Activated T-cell treated with anti-CD3 and anti-CD28 coated beads, Interleukin-2, amount 50 U/mL, for 24 hours (primary cell): ENCODE measurements around the gene PNMA5.
"Not testable (repeated sequence)": the region's sequence is repeated elsewhere in the genome, so short reads cannot be mapped to it uniquely, and the experiment has no call there.

Source experiments
- DNase-seq: peaks from one replicate; pipeline ENCODE4 v3.0.0-alpha.2; 2020
- H3K27ac Mint-ChIP-seq: 2 replicates; pipeline ENCODE4 v1.8.0; 2020; ENCODE audit warnings: mild to moderate bottlenecking, mixed read lengths
- H3K27me3 Mint-ChIP-seq: 2 replicates; pipeline ENCODE4 v1.8.0; 2020; ENCODE audit warnings: mixed read lengths
- H3K36me3 Mint-ChIP-seq: 2 replicates; pipeline ENCODE4 v1.8.0; 2020; ENCODE audit warnings: low read depth, mixed read lengths
- H3K4me1 Mint-ChIP-seq: 2 replicates; pipeline ENCODE4 v1.8.0; 2020; ENCODE audit warnings: low read depth, mixed read lengths
- H3K4me3 Mint-ChIP-seq: 2 replicates; pipeline ENCODE4 v1.8.0; 2020; ENCODE audit warnings: mild to moderate bottlenecking, moderate library complexity, mixed read lengths
- H3K9me3 Mint-ChIP-seq: 2 replicates; pipeline ENCODE4 v1.8.0; 2020; ENCODE audit warnings: mixed read lengths

Gene PNMA5

DNA sequence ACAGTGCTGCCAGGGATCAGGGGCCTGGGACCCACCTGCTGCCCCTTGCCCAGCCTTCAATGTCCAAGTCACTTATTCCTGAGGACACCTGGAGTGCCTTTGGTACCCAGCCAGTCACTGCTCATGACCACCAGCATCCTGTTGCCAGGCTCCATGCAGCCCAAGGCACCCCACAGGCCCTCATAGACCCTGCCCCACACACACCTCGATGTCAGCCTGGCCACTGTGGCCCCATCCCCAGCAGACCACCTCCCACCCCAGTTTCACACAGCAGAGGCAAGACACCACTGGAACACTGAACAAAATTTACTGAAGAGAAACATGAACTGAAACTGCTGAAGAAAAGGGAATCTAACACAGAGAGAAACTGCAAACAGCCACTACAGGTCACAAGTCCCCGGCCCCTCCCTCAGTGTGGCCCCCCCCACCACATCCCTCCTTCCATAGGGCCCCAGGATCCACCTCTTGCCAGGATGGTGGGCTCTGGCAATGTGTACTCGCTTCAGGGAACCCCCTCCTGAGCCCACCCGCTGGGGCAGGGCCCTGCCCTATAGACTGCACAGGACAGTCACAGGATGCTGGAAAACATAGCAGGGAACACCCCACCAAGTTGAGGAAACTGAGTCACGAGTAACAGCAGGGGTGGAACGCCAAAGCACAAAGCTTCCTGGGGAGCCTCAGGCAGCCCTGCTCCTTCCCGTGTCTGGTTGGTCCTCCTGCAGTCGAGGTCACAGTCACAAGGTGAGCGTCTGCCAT is 5.2 kb downstream of the PNMA5 start:
- H3K36me3 Mint-ChIP-seq: no peaks in the 10 kb centered on the region
- H3K27me3 Mint-ChIP-seq: peaks cover 21% of the 10 kb centered on the region
- H3K27ac Mint-ChIP-seq: peak overlapping the region; percentile 73
- H3K4me3 Mint-ChIP-seq: peak overlapping the region; percentile 25
- peaks cover 3% of the 10 kb centered on the region for H3K4me1 Mint-ChIP-seq
- H3K9me3 Mint-ChIP-seq: no peaks in the 10 kb centered on the region
- DNase-seq: no peak

- no peaks in the 10 kb centered on the region for H3K9me3 Mint-ChIP-seq
- no peak for DNase-seq
- H3K4me3 Mint-ChIP-seq: no peak overlapping the region
- peaks cover 3% of the 10 kb centered on the region for H3K4me1 Mint-ChIP-seq
- peaks cover 21% of the 10 kb centered on the region for H3K27me3 Mint-ChIP-seq
- no peak overlapping the region for H3K27ac Mint-ChIP-seq
- H3K36me3 Mint-ChIP-seq: no peaks in the 10 kb centered on the region
These were observed 6.1 kb downstream of the PNMA5 start for GRCh38 chrX:152987801-152988200.

GRCh38 chrX:152987156-152987555 is 6.8 kb downstream of the PNMA5 start:
- H3K9me3 Mint-ChIP-seq, H3K4me3 Mint-ChIP-seq, H3K4me1 Mint-ChIP-seq, H3K27ac Mint-ChIP-seq, DNase-seq, H3K36me3 Mint-ChIP-seq: not testable (repeated sequence)
- peaks cover 23% of the 10 kb centered on the region for H3K27me3 Mint-ChIP-seq

DNA sequence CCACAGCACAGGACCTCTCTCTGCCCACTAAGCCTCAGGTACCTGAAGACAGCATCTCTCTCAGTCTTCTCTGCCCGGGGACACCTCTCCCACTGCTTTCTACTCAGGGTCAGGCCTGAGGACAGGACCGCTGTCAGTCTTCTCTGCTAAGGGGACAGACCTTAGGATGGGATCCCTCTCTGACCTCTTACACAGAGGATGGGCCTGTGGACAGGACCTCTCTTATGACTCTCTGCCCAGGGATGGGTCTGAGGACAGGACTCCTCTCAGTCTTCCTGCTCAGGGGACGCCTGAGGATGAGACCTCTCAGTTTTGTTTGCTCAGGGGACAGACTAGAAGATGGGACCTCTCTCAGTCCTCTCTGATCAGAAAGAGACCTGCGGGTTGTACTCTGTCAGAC is 8.5 kb downstream of the PNMA5 start:
- H3K4me1 Mint-ChIP-seq, H3K4me3 Mint-ChIP-seq, H3K27ac Mint-ChIP-seq, H3K36me3 Mint-ChIP-seq, DNase-seq, H3K9me3 Mint-ChIP-seq: not testable (repeated sequence)
- H3K27me3 Mint-ChIP-seq: peaks cover 16% of the 10 kb centered on the region

- DNase-seq: no peak
- Mint-ChIP-seq H3K36me3 (no peaks in the 10 kb centered on the region), H3K4me1 (no peaks in the 10 kb centered on the region), H3K9me3 (no peaks in the 10 kb centered on the region), H3K27me3 (peaks cover 2% of the 10 kb centered on the region), H3K27ac (no peak overlapping the region), H3K4me3 (no peak overlapping the region)
These were observed 25.7 kb downstream of the PNMA5 start for GRCh38 chrX:152968193-152968592.

- no peak for DNase-seq
- peaks cover 14% of the 10 kb centered on the region for H3K4me1 Mint-ChIP-seq
- H3K9me3 Mint-ChIP-seq: no peaks in the 10 kb centered on the region
- no peaks in the 10 kb centered on the region for H3K36me3 Mint-ChIP-seq
- no peak overlapping the region for H3K4me3 Mint-ChIP-seq
- no peak overlapping the region for H3K27ac Mint-ChIP-seq
- H3K27me3 Mint-ChIP-seq: peaks cover 13% of the 10 kb centered on the region
These were observed 33.8 kb downstream of the PNMA5 start for GRCh38 chrX:152960115-152960514.

DNA sequence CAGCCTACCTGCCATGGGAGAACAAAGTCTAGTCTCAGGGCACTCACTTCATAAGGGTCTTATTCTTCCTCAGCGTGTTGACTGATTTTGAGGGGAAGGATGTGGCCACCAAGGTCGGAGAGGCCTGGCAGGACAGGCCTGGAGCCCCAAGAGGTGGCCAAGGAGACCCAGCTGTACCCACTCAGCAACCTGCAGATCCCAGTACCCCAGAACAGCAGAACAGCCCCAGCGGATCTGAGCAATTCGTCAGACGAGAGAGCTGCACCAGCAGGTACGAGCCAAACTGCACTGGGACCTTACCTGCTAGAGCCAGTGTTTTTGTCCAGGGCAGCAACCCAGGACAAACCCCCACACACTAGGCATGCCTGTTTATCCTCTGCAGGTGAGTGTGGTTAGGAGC is 34.3 kb downstream of the PNMA5 start:
- Mint-ChIP-seq H3K36me3 (no peaks in the 10 kb centered on the region), H3K27ac (no peak overlapping the region), H3K27me3 (peaks cover 14% of the 10 kb centered on the region), H3K4me1 (peaks cover 14% of the 10 kb centered on the region), H3K4me3 (no peak overlapping the region), H3K9me3 (no peaks in the 10 kb centered on the region)
- DNase-seq: no peak

GRCh38 chrX:152958524-152959465 is 35.1 kb downstream of the PNMA5 start:
- peak overlapping the region; percentile 69 for H3K4me3 Mint-ChIP-seq
- no peaks in the 10 kb centered on the region for H3K9me3 Mint-ChIP-seq
- DNase-seq: peak; percentile 97
- no peaks in the 10 kb centered on the region for H3K36me3 Mint-ChIP-seq
- peak overlapping the region; percentile 94 for H3K27ac Mint-ChIP-seq
- H3K27me3 Mint-ChIP-seq: peaks cover 15% of the 10 kb centered on the region
- peaks cover 14% of the 10 kb centered on the region for H3K4me1 Mint-ChIP-seq

DNA sequence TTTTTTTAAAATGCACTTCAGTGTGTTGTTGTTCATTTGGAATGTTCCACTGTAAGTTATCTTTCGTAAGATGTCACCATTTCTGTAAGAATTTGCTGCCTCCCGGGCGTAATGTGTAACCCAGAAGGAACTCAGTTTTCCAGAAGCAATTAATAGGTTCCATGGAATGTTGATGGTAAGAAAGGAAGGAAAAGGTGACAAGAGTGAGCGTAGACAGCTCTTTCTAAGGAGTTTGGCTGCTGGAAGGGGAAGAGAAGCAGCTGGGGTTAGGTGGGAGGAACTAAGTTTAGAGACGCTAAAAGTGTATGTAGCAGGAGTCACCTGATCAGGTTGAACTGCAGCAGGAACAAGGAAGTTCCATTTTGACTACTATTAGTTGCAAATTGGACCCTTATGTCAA is 35.9 kb downstream of the PNMA5 start:
- no peaks in the 10 kb centered on the region for H3K9me3 Mint-ChIP-seq
- H3K36me3 Mint-ChIP-seq: no peaks in the 10 kb centered on the region
- peaks cover 14% of the 10 kb centered on the region for H3K4me1 Mint-ChIP-seq
- peaks cover 17% of the 10 kb centered on the region for H3K27me3 Mint-ChIP-seq
- DNase-seq: no peak
- peak overlapping the region; percentile 69 for H3K4me3 Mint-ChIP-seq
- peak overlapping the region; percentile 94 for H3K27ac Mint-ChIP-seq

GRCh38 chrX:152950786-152951185 is 43.1 kb downstream of the PNMA5 start:
- DNase-seq: no peak
- no peak overlapping the region for H3K27ac Mint-ChIP-seq
- H3K4me3 Mint-ChIP-seq: no peak overlapping the region
- H3K36me3 Mint-ChIP-seq: no peaks in the 10 kb centered on the region
- no peaks in the 10 kb centered on the region for H3K4me1 Mint-ChIP-seq
- H3K9me3 Mint-ChIP-seq: no peaks in the 10 kb centered on the region
- peaks cover 37% of the 10 kb centered on the region for H3K27me3 Mint-ChIP-seq

- H3K4me3 Mint-ChIP-seq: no peak overlapping the region
- no peaks in the 10 kb centered on the region for H3K36me3 Mint-ChIP-seq
- DNase-seq: no peak
- no peaks in the 10 kb centered on the region for H3K4me1 Mint-ChIP-seq
- H3K27ac Mint-ChIP-seq: no peak overlapping the region
- H3K9me3 Mint-ChIP-seq: no peaks in the 10 kb centered on the region
- H3K27me3 Mint-ChIP-seq: peaks cover 40% of the 10 kb centered on the region
These were observed 44.8 kb downstream of the PNMA5 start for GRCh38 chrX:152949114-152949513.

GRCh38 chrX:152946681-152947080 is 47.2 kb downstream of the PNMA5 start:
- no peaks in the 10 kb centered on the region for H3K36me3 Mint-ChIP-seq
- no peak overlapping the region for H3K4me3 Mint-ChIP-seq
- peaks cover 30% of the 10 kb centered on the region for H3K27me3 Mint-ChIP-seq
- no peak for DNase-seq
- peaks cover 5% of the 10 kb centered on the region for H3K4me1 Mint-ChIP-seq
- H3K9me3 Mint-ChIP-seq: no peaks in the 10 kb centered on the region
- no peak overlapping the region for H3K27ac Mint-ChIP-seq

DNA sequence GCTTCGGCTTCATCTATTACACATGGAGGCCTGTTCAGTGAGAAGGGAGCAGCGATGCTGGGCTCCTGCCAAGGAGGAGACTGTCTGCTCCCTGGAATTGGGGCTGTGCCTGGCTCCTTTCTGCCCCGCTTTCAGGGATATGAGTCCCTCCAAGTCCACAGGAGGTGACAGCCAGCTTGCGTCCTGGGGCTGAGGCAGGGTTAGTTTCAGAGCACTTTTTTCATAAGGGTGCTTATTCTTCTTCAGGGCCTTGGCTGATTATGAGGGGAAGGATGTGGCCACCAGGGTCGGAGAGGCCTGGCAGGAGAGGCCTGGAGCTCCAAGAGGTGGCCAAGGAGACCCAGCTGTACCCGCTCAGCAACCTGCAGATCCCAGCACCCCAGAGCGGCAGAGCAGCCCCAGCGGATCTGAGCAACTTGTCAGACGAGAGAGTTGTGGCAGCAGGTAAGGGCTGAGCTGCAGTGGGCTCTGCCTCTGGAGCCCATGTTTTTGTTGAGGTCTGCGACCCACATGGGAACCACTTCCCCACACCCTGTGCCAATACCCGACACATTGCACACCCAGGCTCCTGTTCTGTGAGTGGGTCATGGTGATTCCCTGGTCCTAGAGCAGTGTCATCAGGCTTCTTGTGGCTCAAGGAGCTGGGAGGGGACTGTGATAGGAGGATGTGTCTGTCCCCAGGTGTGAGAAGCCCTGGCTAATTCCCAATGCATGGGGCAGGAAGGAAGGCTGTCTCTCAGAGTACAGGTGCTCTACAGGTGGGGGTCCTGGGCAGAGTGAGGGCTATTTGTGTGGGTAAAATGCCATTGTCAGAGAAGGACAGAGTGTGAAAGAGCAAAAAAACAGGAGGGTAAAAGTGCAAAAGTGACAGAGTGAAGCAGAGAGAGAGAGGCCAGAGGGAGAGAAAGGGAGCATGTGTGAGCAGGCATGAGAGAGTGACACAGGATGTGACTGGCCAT is 48.6 kb downstream of the PNMA5 start:
- peaks cover 2% of the 10 kb centered on the region for H3K36me3 Mint-ChIP-seq
- no peak overlapping the region for H3K4me3 Mint-ChIP-seq
- DNase-seq: no peak
- H3K9me3 Mint-ChIP-seq: no peaks in the 10 kb centered on the region
- H3K4me1 Mint-ChIP-seq: peaks cover 6% of the 10 kb centered on the region
- H3K27ac Mint-ChIP-seq: no peak overlapping the region
- peaks cover 28% of the 10 kb centered on the region for H3K27me3 Mint-ChIP-seq

DNA sequence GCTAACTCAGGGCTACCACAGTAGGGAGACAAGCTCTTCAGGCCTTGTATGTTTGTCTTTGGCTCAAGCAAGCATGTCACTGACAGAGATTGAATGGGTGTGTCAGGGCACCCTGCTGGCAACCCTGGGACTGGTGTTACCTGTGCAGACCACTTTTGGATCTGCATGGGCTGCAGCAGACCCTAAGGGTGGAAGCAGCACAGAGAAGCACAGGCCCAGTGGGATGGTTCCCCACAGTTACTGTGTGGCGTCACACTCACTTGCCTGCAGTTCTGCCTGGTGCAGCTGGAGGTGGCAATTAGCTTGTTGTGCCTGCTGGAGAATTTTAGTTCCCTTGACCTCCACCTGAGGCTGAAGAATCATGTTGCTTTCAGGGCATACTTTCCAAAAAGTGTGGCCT is 50.1 kb downstream of the PNMA5 start:
- Mint-ChIP-seq H3K27me3 (peaks cover 20% of the 10 kb centered on the region), H3K36me3 (peaks cover 2% of the 10 kb centered on the region), H3K27ac (no peak overlapping the region)

More for the DNA sequence above, 50.1 kb downstream of the PNMA5 start:
- Mint-ChIP-seq H3K9me3 (no peaks in the 10 kb centered on the region), H3K4me3 (no peak overlapping the region), H3K4me1 (peaks cover 6% of the 10 kb centered on the region)
- no peak for DNase-seq
